Stimulated activated CD8-positive, alpha-beta memory T cell treated with anti-CD3 and anti-CD28 coated beads, Interleukin-15, amount 100 ng/mL, for 1 hour (primary cell): ENCODE data around the gene GABBR1.

Source experiments
- DNase-seq: peaks from one replicate; pipeline ENCODE4 v3.0.0-alpha.2; 2020; ENCODE audit warnings: low read depth

GABBR1 gene

DNA sequence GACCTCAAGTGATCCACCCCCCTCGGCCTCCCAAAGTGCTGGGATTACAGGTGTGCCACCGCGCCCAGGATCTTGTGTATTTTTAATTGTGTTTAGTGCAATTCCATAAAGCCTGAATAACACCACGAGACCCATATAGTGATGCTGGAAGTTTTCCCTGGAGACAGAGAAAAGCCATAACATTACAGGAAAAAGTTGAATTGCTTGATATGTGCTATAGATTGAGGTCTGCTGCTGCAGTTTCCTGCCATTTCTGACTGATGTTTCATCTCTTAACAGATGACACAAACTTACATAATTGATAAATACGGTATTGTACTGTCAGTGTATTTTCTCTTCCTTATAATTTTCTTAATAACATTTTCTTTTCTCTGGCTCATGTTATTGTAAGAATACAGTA is 66.1 kb downstream of the GABBR1 start:
- DNase-seq: no peak

DNA sequence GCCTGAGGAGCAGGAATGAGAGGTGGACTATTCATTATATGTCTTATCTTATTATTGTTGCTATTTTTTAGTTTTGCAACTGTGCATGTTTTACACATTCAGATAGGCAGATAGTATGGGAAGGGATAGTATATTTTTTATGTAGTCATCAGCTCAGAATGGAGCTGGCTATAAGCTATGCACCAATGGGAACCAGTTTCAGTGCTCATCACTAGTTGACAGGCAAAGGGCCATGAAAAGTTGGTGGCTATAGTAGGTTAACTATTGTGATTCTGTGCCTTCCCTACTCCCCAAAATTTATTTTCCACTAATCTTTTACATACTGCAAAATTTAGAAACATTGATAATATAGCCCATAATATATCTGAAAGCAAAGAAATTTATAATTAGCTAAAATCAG is 68.1 kb downstream of the GABBR1 start:
- no peak for DNase-seq

DNA sequence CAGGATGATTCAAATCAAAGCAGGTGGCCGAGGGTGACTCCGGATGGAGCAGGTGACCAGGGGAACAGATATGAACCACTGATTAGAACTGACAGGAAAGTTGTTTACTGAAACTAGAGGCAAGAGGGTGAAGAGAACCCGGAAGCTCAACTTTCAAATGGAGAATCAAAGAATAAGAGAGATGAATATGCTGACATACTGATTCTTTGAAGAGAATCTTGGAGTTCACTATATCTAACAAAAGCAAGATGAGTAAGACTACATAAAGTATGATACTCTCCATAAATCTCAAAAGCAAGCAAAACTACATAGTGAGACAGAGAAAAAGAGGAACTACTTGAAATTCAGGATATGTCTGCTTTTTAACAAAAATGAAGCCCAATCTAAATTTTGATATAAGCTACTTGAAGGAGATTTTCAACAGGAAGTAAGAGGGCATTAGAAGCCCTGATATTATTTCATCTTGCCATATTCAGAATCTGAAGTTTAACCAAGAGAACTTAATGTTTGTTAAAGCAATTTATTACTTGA is 69.5 kb downstream of the GABBR1 start:
- no peak for DNase-seq

DNA sequence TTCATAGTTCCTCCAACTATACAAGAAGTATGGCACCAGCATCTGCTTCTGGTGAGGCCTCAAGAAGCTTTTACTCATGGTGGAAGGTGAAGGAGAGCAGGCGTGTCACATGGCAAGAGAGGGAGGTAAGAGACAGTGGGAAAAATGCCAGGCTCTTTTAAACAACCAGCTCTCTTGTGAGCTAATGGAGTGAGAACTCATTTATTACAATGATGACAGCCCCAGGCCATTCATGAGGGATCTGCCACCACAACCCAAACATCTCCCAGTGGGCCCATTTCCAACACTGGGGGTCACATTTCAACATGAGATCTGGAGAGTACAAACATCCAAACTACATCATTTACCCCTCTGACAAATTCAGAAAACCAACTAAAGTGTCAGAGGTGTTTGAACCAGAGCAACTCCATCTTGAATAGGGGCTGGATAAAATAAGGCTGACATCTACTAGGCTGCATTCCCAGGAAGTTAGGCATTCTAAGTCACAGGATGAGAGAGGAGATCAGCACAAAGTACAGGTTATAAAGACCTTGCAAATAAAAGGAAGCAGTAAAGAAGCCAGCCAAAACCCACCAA is 71.3 kb downstream of the GABBR1 start:
- no peak for DNase-seq

DNA sequence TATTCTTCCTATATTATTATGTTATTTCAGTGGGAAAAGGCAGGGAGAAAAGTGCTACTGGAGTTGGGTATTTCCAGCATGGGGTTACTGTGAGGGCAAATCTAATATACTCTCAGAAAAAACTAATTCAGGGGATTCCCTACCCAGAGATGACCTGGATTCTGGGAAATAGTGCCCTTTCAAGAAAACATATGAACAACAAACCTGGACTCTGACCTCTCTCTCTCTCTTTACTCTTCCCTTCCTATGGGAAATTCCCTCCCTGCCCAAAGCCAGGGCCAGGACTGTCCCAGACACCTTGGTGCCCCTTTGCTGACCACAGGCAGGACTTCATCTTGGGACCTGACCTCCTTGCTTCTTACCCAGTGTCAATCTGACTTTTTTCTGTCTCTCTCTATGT is 71.9 kb downstream of the GABBR1 start:
- DNase-seq: no peak

DNA sequence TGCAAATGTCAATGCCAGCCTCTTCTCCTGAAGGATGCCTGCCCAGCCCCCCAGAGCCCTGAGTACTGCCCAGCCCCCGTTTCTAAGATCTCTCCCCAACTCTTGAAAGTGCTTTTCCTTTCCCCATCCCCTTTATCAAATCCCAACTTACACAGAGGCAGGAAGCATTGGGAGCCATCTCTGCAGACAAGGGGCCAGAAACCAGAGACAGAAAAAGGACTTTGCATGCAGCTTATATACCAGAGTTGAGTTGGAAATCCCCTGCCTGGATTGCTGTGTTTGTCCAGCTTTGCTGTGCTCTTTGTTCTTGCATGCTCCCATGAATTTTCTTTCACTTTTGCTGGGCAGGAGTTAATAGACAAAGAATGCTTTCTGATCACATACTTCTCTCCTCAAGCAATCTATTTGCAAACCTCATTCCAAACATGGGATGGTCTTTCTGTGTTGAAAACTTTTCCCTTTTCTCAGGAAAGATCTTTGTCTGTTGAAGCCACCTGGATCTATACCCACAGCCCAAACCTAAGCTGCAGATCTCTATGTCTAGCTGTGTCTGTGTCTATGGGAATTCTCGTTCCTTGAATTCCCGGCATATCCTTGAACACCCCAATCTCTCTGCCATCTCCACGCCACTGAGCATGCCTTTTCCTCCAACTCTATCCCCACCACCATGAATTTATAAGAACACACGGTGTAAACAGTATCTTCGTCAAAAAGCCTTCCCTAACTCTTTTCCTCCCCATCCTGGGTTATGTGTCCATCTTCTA is 73.3 kb downstream of the GABBR1 start, which contains the start of gene UBD:
TSS of gene UBD (minus strand) at position 209 of the 764 bp plus-strand sequence. CDS start at position 178, 31 bp downstream.
- DNase-seq: no peak

DNA sequence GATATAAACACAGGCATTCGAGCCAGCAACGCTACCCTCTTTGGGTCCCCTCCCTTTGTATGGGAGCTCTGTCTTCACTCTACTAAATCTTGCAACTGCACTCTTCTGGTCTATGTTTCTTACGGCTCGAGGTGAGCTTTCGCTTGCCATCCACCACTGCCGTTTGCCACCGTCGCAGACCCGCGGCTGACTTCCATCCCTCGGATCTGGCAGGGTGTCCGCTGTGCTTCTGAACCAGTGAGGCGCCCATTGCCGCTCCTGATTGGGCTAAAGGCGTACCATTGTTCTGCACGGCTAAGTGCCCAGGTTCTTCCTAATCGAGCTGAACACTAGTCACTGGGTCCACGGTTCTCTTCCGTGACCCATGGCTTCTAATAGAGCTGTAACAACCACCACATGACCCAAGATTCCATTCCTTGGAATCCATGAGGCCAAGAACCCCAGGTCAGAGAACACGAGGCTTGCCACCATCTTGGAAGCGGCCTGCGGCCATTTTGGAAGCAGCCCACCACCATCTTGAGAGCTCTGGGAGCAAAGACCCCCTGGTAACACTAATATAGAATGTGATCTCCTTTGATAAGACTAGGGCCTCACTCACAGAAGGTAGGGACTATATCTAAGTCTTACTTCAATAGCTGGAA is 74.4 kb downstream of the GABBR1 start:
- DNase-seq: no peak

DNA sequence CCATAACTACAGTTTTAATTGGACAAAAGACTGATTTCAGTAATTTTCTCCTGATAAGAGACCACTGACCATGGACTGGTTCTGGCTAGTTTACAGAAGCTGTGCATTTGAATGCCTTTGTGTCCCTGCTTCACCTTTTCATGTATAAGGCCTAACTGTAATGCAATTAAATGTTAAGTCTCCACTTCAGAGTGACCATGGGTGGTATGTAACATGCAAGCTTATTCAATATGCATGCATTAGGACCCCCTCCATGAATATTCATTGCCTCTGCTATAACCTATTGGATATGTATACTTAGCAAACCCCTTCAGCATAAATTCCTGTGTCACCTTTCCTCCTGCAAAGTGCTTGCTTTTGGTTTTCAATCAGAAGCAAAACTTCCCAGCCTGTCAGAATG is 75.7 kb downstream of the GABBR1 start:
- DNase-seq: no peak

DNA sequence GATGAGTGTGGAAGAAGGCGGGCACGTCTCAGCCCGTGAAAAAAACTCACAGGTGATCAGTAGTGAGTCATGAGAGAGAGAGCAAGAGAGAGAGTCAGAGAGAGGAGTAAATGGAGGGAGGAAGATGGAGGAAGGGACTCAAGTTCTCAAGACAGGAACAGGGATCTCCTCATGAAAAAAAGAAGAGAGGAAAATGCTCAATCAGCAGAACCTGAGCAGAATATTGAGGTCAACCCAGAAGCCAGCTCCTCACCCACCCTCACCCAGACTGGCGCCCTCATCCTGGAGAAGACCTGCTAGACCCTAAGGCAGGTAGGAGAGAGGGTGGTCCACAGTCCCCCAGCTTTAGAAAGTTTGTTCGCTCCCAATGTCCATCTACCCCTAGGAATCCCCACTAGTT is 78.2 kb downstream of the GABBR1 start:
- DNase-seq: no peak

DNA sequence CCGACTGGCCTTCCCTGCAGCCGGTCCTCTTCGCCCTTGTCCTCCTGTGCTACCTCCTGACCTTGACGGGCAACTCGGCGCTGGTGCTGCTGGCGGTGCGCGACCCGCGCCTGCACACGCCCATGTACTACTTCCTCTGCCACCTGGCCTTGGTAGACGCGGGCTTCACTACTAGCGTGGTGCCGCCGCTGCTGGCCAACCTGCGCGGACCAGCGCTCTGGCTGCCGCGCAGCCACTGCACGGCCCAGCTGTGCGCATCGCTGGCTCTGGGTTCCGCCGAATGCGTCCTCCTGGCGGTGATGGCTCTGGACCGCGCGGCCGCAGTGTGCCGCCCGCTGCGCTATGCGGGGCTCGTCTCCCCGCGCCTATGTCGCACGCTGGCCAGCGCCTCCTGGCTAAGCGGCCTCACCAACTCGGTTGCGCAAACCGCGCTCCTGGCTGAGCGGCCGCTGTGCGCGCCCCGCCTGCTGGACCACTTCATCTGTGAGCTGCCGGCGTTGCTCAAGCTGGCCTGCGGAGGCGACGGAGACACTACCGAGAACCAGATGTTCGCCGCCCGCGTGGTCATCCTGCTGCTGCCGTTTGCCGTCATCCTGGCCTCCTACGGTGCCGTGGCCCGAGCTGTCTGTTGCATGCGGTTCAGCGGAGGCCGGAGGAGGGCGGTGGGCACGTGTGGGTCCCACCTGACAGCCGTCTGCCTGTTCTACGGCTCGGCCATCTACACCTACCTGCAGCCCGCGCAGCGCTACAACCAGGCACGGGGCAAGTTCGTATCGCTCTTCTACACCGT is 79.5 kb downstream of the GABBR1 start:
- DNase-seq: no peak

DNA sequence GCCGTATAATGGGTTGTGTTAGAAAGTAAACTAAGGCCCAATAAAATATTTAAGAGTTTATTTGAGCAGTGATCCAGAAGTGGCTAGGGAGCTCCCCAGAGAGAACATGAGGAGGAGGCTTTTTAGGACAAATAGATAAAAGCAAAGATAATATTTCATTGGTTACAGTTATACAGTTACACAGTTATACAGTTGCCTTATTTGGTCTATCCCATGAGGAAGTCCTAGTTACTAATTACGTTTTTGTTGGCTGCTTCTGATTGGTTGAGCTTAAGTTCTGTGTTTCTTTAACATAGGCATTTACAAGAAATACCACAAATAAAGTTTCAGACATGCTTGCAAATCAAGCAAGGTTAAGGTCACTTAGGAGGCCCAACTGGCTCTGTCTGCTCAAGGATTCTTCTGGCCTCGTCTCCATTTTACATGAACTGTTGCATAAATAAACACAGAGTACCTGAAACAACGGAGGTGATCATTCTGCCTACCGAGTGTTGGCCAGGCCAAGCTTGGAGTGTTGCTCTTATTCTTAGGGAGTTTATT is 80.4 kb downstream of the GABBR1 start:
- DNase-seq: no peak

DNA sequence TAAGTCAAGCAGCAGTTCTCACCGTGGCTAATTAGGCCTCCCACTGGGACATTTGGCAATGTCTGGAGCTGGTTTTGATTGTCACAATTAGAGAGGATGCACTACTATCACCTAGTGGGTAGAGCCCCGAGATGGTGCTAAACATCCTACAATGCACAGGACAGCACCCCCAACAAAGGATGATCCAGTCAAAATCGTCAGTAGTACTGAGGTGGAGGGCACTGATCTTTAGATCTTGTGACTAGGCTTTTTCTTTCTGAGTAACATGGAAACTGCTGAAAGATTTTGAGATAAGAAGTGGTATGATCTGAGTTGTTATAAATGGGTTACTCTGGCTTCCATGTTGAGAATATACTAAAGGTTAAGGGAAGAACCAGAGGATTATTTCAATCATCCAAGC is 85.4 kb downstream of the GABBR1 start:
- DNase-seq: no peak

DNA sequence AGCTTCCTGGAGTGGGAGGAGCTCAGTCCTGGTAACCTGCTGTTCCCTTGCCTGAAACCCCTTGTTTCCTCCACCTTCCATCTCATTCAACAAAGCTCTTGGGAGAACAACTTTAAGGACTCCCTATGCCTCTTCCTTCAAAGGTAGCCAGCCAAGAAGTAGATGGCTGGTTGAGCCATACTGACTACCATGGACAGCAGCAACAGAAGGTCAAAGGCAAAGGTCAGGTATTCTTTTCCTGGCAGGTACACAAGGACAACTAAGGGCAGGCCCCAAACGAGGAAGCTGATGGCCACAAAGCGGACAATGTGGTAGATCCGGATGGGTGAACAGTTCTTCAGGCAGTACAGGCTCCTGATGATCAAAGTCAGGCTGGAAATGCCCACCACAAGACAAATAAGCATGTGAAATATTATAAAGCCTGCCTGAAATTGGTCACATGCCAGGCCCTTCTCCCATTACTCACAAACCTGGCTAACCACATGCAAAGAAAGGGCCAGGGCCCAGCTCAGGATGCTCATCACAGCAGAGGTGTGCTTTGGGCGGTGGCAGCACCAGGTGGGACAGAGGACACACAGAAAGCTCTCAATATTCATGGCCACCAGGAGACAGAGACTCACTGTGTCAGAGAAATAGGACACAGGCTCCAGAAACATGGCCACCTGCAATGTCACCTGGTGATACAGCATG is 95.1 kb downstream of the GABBR1 start:
- no peak for DNase-seq

DNA sequence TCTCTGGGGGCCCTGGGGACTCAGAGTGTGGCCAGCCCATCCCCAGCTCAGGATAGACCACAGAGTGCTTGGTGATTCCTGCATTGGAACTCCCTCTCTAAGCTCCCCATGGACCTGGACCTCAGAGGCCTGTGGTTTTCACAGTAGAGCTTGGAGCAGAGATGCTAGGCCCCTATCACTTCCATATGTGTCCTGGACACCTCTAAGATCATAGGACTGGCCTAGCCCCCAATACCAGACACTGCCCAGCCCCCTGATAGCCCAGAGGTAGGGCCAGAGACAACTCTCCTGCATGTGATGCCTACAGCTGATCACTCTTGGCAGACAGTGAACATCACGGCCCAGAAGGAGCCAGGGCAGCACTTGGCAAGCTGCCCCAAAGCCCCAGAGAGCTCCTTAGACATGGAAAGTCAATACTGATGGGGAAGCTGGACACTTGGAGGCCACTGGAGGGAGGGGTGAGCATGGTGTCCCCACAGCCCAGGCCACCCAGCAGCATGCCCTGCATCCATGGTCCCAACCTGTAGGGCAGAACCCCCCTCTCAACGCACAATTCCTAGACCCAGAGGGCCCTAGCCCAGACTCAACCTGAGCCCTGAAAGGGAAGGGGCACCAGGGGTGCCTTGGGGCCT is 100.5 kb downstream of the GABBR1 start:
- DNase-seq: no peak

DNA sequence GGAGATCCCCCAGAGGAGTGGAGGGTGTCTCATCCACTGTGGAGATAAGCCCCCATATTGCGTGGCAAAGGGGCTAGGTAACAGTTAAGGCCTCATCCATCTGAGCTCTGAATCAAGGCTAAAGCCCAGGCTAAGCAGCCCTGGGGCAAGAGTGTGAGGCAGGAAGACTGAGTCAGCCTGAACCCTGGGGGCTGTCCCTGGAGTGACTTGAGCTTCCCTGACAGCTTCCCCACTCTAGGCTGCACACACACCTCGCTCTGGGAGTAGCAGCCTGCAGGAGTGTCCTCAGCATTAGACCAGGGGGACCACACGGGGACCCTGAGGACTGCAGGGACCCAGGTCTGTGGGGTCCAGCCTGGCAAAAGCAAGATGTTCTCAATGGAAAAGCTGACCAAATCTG is 101.3 kb downstream of the GABBR1 start:
- no peak for DNase-seq

DNA sequence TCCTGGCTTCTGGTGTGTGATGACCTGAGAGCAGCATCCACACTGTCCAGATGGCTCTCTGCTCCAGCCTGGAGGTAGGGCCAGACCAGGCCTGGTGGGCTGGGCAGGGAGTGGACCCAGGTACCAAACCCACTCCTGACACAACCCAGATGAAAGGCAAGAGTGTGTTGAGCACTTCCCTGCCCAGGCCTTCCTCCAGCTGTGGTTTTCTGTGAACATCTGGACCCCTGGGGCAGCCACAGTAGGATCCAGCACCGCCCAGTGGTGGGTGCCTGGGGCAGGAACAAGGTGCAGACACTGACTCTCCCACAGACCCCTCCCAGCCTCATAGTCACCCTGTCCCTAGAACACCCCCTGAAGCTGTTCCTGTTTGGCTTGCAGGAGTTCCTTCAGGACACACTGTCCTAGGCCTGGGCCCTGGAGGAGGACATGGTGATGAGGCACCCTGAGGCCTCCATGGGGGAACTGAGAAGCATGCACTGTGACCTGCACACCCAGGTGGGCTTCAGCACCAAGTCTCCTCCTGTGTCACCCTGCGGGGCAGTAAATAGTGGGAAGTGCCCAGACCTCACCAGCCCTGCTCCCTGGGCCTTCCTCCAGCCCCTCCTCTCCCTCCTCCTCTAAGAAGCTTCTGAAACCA is 102.2 kb downstream of the GABBR1 start:
- DNase-seq: no peak

DNA sequence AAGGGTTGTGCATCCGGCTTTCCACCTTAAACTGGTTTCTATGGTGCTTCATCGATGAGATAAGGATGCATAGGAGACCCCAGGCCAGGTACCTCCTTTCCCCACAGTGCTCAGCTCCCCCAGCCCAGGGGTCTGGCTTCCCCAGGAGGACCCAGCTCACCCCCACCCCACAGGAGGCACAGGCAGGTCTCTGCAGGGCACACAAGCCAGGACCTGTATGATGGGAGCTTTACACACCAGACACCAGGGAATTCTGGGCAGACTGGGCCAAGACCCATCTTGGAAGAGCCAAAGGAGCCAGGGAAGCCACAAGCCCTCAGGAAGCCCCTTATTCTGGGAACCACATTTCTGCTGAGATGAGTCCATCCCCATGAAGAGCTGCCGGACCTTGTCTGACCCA is 103.0 kb downstream of the GABBR1 start:
- no peak for DNase-seq

DNA sequence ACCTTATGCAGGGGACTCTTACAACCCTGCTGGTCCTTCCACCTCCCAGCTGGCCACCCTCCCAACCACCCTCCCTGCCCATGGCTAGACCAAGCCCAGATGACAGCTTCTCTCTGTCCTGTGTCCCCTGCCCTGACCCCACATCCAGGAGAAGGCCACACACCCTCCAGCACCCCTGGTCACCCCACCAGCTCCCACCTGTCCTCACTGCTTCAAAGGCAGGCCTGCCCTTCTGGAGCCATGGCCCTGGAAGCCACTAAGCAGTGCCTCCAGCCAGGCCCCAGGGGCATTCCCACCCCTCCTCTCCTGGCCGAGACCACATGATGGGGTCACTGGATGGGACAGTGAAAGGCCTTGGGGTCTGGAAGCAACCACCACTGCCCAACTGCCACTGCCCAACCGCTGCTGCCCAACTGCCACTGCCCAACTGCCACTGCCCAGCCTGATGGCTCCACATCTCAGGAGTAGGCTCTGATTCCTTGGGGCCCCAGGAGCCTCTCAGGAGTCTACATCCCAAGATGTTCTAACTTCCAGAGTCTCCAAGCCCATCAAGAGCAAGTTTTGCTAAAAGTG is 103.9 kb downstream of the GABBR1 start:
- no peak for DNase-seq

DNA sequence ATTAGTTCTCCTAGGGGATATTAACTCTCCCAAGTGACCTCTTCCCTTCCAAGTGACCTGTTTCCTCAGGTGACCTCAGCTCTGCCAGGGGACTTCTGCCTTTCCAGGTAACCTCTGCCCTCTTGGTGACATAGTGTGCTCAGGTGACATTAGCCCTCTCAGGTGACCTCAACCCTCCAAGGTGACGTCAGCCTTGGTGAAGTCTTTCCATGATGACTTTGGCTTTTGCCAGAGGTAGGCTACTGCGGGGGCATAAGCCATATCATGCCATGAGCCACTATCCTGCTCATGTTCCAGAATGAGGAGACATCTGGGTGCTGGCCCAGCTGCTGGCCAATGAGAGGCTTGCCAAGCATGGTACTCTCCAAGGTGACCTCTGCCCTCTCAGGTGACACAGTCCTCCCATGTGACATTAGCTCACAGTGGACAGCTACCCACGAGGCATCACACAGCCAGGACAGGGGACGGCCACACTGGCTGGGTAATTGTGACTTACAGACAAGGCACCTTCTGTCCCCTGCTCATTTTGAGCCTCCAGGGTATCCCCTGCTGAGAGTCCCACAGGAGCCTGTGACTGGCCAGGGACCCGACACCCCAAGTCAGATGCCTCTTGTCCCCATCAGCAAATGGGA is 104.6 kb downstream of the GABBR1 start:
- no peak for DNase-seq

DNA sequence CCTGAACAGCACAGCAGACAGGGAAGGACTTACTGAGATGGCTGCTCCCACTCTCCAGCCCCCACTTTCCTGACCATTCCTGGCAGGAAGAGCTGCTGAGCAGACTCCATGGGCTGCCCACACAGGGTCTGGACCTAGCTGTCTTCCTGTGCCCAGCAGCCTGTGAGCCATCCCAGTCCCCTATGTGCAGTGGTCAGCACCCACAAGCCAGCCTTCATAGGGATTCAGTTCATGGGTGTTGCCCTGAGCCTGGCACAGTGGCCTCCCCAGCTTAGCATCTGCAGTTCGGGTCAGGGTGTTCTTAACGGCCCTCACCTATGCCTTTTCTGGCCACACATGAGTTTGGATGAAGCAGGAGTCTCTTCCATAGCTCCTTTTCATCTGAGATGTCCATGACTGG is 105.4 kb downstream of the GABBR1 start:
- no peak for DNase-seq
